A549 (cell line): ENCODE data around the gene BTN2A1.

Source experiments
- CHD2 ChIP-seq: fragments of 150-350 bp; IDR thresholded peaks from 2 replicates; pipeline ENCODE4 v1.6.1; 2014; ENCODE audit warnings: low read length; ENCODE audit not compliant: partially characterized antibody
- HMGXB4 ChIP-seq: fragments of 250-450 bp; sonication (Bioruptor Pico); IDR thresholded peaks from 2 replicates; pipeline ENCODE4 v1.5.0; 2021; ENCODE audit warnings: mild to moderate bottlenecking, moderate library complexity, borderline replicate concordance
- POLR2A ChIP-seq: IDR thresholded peaks from 2 replicates; pipeline ENCODE4 v1.6.1; 2012; ENCODE audit warnings: mild to moderate bottlenecking, low read length
- TF ChIP-seq, protein P1 (sequence below): fragments of >200 bp; sonication (Bioruptor Twin); formaldehyde crosslinking; IDR thresholded peaks from 3 replicates; pipeline ENCODE4 v1.5.1; 2016

- no peak for TF ChIP-seq POLR2A
- no peak for TF ChIP-seq HMGXB4
- TF ChIP-seq, protein P1, sequence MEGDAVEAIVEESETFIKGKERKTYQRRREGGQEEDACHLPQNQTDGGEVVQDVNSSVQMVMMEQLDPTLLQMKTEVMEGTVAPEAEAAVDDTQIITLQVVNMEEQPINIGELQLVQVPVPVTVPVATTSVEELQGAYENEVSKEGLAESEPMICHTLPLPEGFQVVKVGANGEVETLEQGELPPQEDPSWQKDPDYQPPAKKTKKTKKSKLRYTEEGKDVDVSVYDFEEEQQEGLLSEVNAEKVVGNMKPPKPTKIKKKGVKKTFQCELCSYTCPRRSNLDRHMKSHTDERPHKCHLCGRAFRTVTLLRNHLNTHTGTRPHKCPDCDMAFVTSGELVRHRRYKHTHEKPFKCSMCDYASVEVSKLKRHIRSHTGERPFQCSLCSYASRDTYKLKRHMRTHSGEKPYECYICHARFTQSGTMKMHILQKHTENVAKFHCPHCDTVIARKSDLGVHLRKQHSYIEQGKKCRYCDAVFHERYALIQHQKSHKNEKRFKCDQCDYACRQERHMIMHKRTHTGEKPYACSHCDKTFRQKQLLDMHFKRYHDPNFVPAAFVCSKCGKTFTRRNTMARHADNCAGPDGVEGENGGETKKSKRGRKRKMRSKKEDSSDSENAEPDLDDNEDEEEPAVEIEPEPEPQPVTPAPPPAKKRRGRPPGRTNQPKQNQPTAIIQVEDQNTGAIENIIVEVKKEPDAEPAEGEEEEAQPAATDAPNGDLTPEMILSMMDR = no peak
- TF ChIP-seq CHD2 = no peak
Measured at GRCh38 chr6:26465776-26466175, 8.0 kb downstream of the BTN2A1 start.
